ENCODE results near the gene CAPN9.

- no peak for TF ChIP-seq CTCF (IDR thresholded peaks at IDR 0.05)
- TF ChIP-seq POLR2A (IDR thresholded peaks at IDR 0.05) = no peak
Measured at GRCh38 chr1:230822092-230822581, 74.9 kb downstream of the CAPN9 start.
